Measurements from ENCODE around the gene CENPF.

GRCh38 chr1:214700437-214700836, 97.4 kb downstream of the CENPF start:
- TF ChIP-seq CTCF (IDR thresholded peaks at IDR 0.05; ENCODE audit: borderline replicate concordance, extremely low read depth, low read length, poor library complexity, severe bottlenecking) (no peak), EZH2 (IDR thresholded peaks at IDR 0.05; ENCODE audit: borderline replicate concordance, low read depth, low read length, severe bottlenecking) (no peak)
